ENCODE results near the gene C2CD2L.
A peak's percentile ranks its signal among the peaks of the same experiment; 100 is the strongest.

Gene C2CD2L

GRCh38 chr11:119084663-119085436 is 22.3 kb upstream of the C2CD2L start, which contains the start of gene HMBS:
TSS of gene HMBS (plus strand) at chr11:119084881. CDS start at chr11:119085034, 153 bp downstream.
- DNase-seq (ENCODE audit: extremely low spot score), result peak; percentile 90
- ChIA-PET CTCF (interaction anchor here (0.5 to 1.0 kb wide), 6 partner anchors 8 to 236 kb away, joined by 3 read pairs; partner anchors contain the start of gene DPAGT1), POLR2A (interaction anchor here (0.9 to 3.4 kb wide), 17 partner anchors 9 to 253 kb away, joined by 3 to 47 read pairs (median 4); partner anchors contain the start of genes C2CD2L, CBL, DPAGT1 and HINFP)
- peak; percentile 90 for TF ChIP-seq L3MBTL2 (conservative IDR thresholded peaks at IDR 0.05)
- no peak for TF ChIP-seq NFRKB (IDR thresholded peaks at IDR 0.05)
- TF ChIP-seq PKNOX1 (IDR thresholded peaks at IDR 0.05), result peak; percentile 53; the same call in 1 of the 2 replicates
- no peak for TF ChIP-seq SUZ12 (IDR thresholded peaks at IDR 0.05)
- 0 out of 2 replicates have a peak, but pooled peaks have one; percentile 32 for TF ChIP-seq ELF4 (IDR thresholded peaks at IDR 0.05)
- peak; percentile 99 for TF ChIP-seq ZNF384 (IDR thresholded peaks at IDR 0.05)
- TF ChIP-seq ARNT (IDR thresholded peaks at IDR 0.05), result no peak
- no peak for TF ChIP-seq LEF1 (IDR thresholded peaks at IDR 0.05; ENCODE audit: borderline replicate concordance)
- TF ChIP-seq TARDBP (IDR thresholded peaks at IDR 0.05), result no peak
- no peak for TF ChIP-seq HDGF (IDR thresholded peaks at IDR 0.05; ENCODE audit: borderline replicate concordance)

GRCh38 chr11:119085437-119085847 is 21.7 kb upstream of the C2CD2L start:
- POLR2A ChIA-PET, result interaction anchor here (1.0 to 3.4 kb wide), 13 partner anchors 9 to 98 kb away, joined by 3 to 47 read pairs (median 5); partner anchors contain the start of genes C2CD2L, DPAGT1, HINFP and HYOU1
- CTCF ChIA-PET, result interaction anchor here (0.6 to 1.0 kb wide), 3 partner anchors 17 to 236 kb away, joined by 3 read pairs; partner anchors contain the start of gene DPAGT1
- TF ChIP-seq FOXA1 (IDR thresholded peaks at IDR 0.05) (no peak), TARDBP (IDR thresholded peaks at IDR 0.05) (no peak), BHLHE40 (IDR thresholded peaks at IDR 0.05; ENCODE audit: borderline replicate concordance) (no peak)
- no peak for DNase-seq (ENCODE audit: extremely low spot score)

- POLR2A ChIA-PET, result interaction anchor here (1.0 to 3.4 kb wide), 2 partner anchors 7 to 34 kb away, joined by 4 to 47 read pairs; partner anchors contain the start of gene HINFP
- no peak for TF ChIP-seq L3MBTL2 (conservative IDR thresholded peaks at IDR 0.05)
- TF ChIP-seq ZNF384 (IDR thresholded peaks at IDR 0.05), result peak; percentile 51; the same call in 1 of the 2 replicates
- CTCF ChIA-PET, result interaction anchor here (0.6 kb wide), 1 partner anchor 100 kb away, joined by 11 read pairs; no protein-coding TSS in a partner anchor
- DNase-seq (ENCODE audit: extremely low spot score), result no peak
Measured at GRCh38 chr11:119087123-119087522, 20.0 kb upstream of the C2CD2L start.

- ChIA-PET CTCF (no interaction called here), POLR2A (no interaction called here)
- TF ChIP-seq SP1 (IDR thresholded peaks at IDR 0.05) (no peak), NFRKB (IDR thresholded peaks at IDR 0.05) (no peak), HDGF (IDR thresholded peaks at IDR 0.05; ENCODE audit: borderline replicate concordance) (no peak), L3MBTL2 (conservative IDR thresholded peaks at IDR 0.05) (no peak), ELF4 (IDR thresholded peaks at IDR 0.05) (no peak), CTBP1 (IDR thresholded peaks at IDR 0.05; ENCODE audit: borderline replicate concordance) (no peak)
- DNase-seq (ENCODE audit: extremely low spot score), result no peak
Measured at GRCh38 chr11:119087747-119088241, 19.4 kb upstream of the C2CD2L start.

- CTCF ChIA-PET, result no interaction called here
- DNase-seq (ENCODE audit: extremely low spot score), result no peak
- POLR2A ChIA-PET, result interaction anchor here (1.1 kb wide), 1 partner anchor 33 kb away, joined by 4 read pairs; the partner anchor contains the start of gene HINFP
- no peak for TF ChIP-seq PKNOX1 (IDR thresholded peaks at IDR 0.05)
- TF ChIP-seq NFRKB (IDR thresholded peaks at IDR 0.05), result no peak
- TF ChIP-seq FOXK2 (IDR thresholded peaks at IDR 0.05), result no peak
- TF ChIP-seq ZNF384 (IDR thresholded peaks at IDR 0.05), result no peak
- TF ChIP-seq LEF1 (IDR thresholded peaks at IDR 0.05; ENCODE audit: borderline replicate concordance), result no peak
- TF ChIP-seq TARDBP (IDR thresholded peaks at IDR 0.05), result no peak
- no peak for TF ChIP-seq FOXM1 (IDR thresholded peaks at IDR 0.05; ENCODE audit: borderline replicate concordance)
Measured at GRCh38 chr11:119088406-119088805, 18.7 kb upstream of the C2CD2L start.

GRCh38 chr11:119089319-119089718 is 17.8 kb upstream of the C2CD2L start:
- DNase-seq (ENCODE audit: extremely low spot score), result no peak
- ChIA-PET CTCF (no interaction called here), POLR2A (interaction anchor here (1.1 kb wide), 1 partner anchor 32 kb away, joined by 4 read pairs; the partner anchor contains the start of gene HINFP)
- TF ChIP-seq ZNF384 (IDR thresholded peaks at IDR 0.05) (no peak), FOXA1 (IDR thresholded peaks at IDR 0.05) (no peak), BHLHE40 (IDR thresholded peaks at IDR 0.05; ENCODE audit: borderline replicate concordance) (no peak), PKNOX1 (IDR thresholded peaks at IDR 0.05) (no peak), LEF1 (IDR thresholded peaks at IDR 0.05; ENCODE audit: borderline replicate concordance) (no peak), L3MBTL2 (conservative IDR thresholded peaks at IDR 0.05) (no peak), FOXM1 (IDR thresholded peaks at IDR 0.05; ENCODE audit: borderline replicate concordance) (no peak), HDGF (IDR thresholded peaks at IDR 0.05; ENCODE audit: borderline replicate concordance) (no peak), NFRKB (IDR thresholded peaks at IDR 0.05) (no peak), ELF4 (IDR thresholded peaks at IDR 0.05) (no peak), SP1 (IDR thresholded peaks at IDR 0.05) (no peak), ARNT (IDR thresholded peaks at IDR 0.05) (no peak), CTBP1 (IDR thresholded peaks at IDR 0.05; ENCODE audit: borderline replicate concordance) (no peak), TARDBP (IDR thresholded peaks at IDR 0.05) (no peak), SUZ12 (IDR thresholded peaks at IDR 0.05) (no peak), FOXK2 (IDR thresholded peaks at IDR 0.05) (no peak)
